GM21381 (cell line): ENCODE measurements around the gene CYSRT1.

Experiments used
- ATAC-seq: cut with Tn5 transposase; IDR thresholded peaks from one replicate; pipeline ENCODE4 v1.9.1; 2021; ENCODE audit warnings: mild to moderate bottlenecking, moderate library complexity; ENCODE audit not compliant: unreplicated experiment

CYSRT1 gene

GRCh38 chr9:137205126-137206069 lies 19.6 kb upstream of the CYSRT1 start, which contains the start of the genes NDOR1 and TMEM203:
NDOR1 (plus strand) TSS chr9:137205700; CDS start chr9:137205778, 78 bp downstream.
TMEM203 (minus strand) TSS chr9:137205648; CDS start chr9:137205414, 234 bp downstream.
- no peak for ATAC-seq

- ATAC-seq: no peak
These were observed 18.4 kb upstream of the CYSRT1 start for GRCh38 chr9:137206602-137207001.

- no peak for ATAC-seq
These were observed 13.4 kb upstream of the CYSRT1 start for GRCh38 chr9:137211532-137211931.

- no peak for ATAC-seq
These were observed 12.5 kb upstream of the CYSRT1 start for GRCh38 chr9:137212520-137212919.

GRCh38 chr9:137213160-137214060 lies 11.6 kb upstream of the CYSRT1 start:
- ATAC-seq: no peak

- no peak for ATAC-seq
These were observed 10.4 kb upstream of the CYSRT1 start for GRCh38 chr9:137214620-137215019.

- no peak for ATAC-seq
These were observed 9.6 kb upstream of the CYSRT1 start for GRCh38 chr9:137215196-137215986.

- ATAC-seq: no peak
These were observed 8.6 kb upstream of the CYSRT1 start for GRCh38 chr9:137216188-137216965.

- no peak for ATAC-seq
These were observed 7.4 kb upstream of the CYSRT1 start for GRCh38 chr9:137217276-137218211.

- no peak for ATAC-seq
These were observed 6.7 kb upstream of the CYSRT1 start for GRCh38 chr9:137218212-137218753.

GRCh38 chr9:137218754-137219271 lies 6.2 kb upstream of the CYSRT1 start:
- ATAC-seq: no peak

GRCh38 chr9:137219757-137220316 lies 5.1 kb upstream of the CYSRT1 start:
- no peak for ATAC-seq

GRCh38 chr9:137220317-137221094 lies 4.5 kb upstream of the CYSRT1 start:
- ATAC-seq: no peak

- ATAC-seq: no peak
These were observed 3.9 kb upstream of the CYSRT1 start for GRCh38 chr9:137221095-137221505.

- ATAC-seq: no peak
These were observed 3.4 kb upstream of the CYSRT1 start for GRCh38 chr9:137221506-137222111.

GRCh38 chr9:137222190-137223077 lies 2.5 kb upstream of the CYSRT1 start, which contains the start of gene RNF208:
RNF208 (minus strand) TSS chr9:137222240; CDS start chr9:137221212, 1,028 bp downstream.
- no peak for ATAC-seq
